ENCODE measurements around the gene HOMER2.

The HOMER2 gene

DNA sequence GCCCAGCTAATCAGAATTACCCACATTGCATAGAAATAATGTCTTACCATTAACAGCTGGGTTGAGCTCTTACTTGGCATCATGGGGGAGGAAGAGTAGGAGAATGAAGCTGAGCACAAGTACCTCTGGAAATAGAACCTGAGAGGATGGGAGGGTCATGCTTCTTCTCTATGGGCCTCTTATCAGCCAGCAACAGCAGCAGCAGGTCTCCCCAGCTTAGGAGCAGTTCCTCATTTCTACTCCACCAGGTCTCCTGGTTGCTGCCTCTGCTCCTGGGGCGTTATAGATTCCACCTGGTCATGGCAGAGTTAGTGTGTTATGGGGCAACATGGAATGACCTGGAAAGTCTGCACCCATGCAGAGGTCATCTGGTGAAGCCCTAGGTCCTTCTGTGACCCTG is 150.0 kb downstream of the HOMER2 start (continued):
- TF ChIP-seq MZF1 (tag by site-specific recombination; IDR thresholded peaks at IDR 0.05; ENCODE audit: borderline replicate concordance) (no peak), ZNF837 (tag by site-specific recombination; IDR thresholded peaks at IDR 0.05) (no peak)

- ChIA-PET CTCF (no interaction called here), POLR2A (no interaction called here)
- no peaks in the 10 kb centered on the region for H3K36me3 ChIP-seq (ENCODE audit: control insufficient read depth in 2 of 2, insufficient read depth in 1 of 2, low read length in 2 of 2)
- H3K27ac ChIP-seq (ENCODE audit: extremely low read depth, low read depth, low read length): no peak overlapping the region
- H3K4me3 ChIP-seq (ENCODE audit: low read depth, low read length): no peak overlapping the region
- peaks cover 4% of the 10 kb centered on the region; the same call in 1 of the 2 replicates for H3K4me1 ChIP-seq (ENCODE audit: control insufficient read depth, insufficient read depth, low read length)
- TF ChIP-seq ZFHX2 (tag by site-specific recombination; conservative IDR thresholded peaks at IDR 0.05) (peak; percentile 18; the same call in 1 of the 2 replicates), ZNF335 (tag by site-specific recombination; conservative IDR thresholded peaks at IDR 0.05) (peak; percentile 42; the same call in 1 of the 2 replicates), ZNF394 (tag by site-specific recombination; IDR thresholded peaks at IDR 0.05; ENCODE audit: borderline replicate concordance) (no peak)
- no peaks in the 10 kb centered on the region for H3K9me3 ChIP-seq (ENCODE audit: control insufficient read depth, insufficient read depth, low read depth, low read length)
Observed at GRCh38 chr15:82799183-82799841, 153.2 kb downstream of the HOMER2 start.

Measured in HEK293 (cell line).